ENCODE data around the gene SMG9. TPM values are rescaled to one million over a fixed set of nuclear protein-coding genes. Genes with fewer than 3 reads are reported as not detected.

SMG9 gene
- polyA plus RNA-seq, 3 donors: 1.3 to 26.1 (median 2.4) TPM

GRCh38 chr19:43691755-43692154, 63.0 kb downstream of the SMG9 start:
- peak overlapping the region in 1 of 3 experiments; percentile 11 for H3K4me3 ChIP-seq (replicated peaks in 1 of 3; ENCODE audit: low read depth in 2 of 3, low read length in 3 of 3)
- peaks cover 9 to 23% of the 10 kb centered on the region in 2 donors for H3K9me3 ChIP-seq (replicated peaks in 1 of 2; ENCODE audit: control insufficient read depth in 1 of 2, insufficient read depth in 1 of 2, low read length in 2 of 2)
- H3K79me2 ChIP-seq (ENCODE audit: insufficient read depth, low read length): no peaks in the 10 kb centered on the region
- peaks cover 73% of the 10 kb centered on the region for H3K4me1 Mint-ChIP-seq
- DNase-seq: no peak
- H3K9me3 Mint-ChIP-seq: peaks cover 0 to 35% (median 26%) of the 10 kb centered on the region in 7 donors
- peaks cover 71 to 85% of the 10 kb centered on the region in 2 donors for H3K4me1 ChIP-seq (ENCODE audit: control insufficient read depth in 1 of 2, insufficient read depth in 2 of 2, low read length in 2 of 2)
- peaks cover 0 to 3% of the 10 kb centered on the region in 2 donors for H3K36me3 Mint-ChIP-seq
- H3K27me3 Mint-ChIP-seq (ENCODE audit: low read depth in 3 of 3): peaks cover 0 to 9% (median 3%) of the 10 kb centered on the region in 3 donors
- TF ChIP-seq CTCF (IDR thresholded peaks at IDR 0.05): no peak
- H3K9ac ChIP-seq (ENCODE audit: insufficient read depth, low read length, poor library complexity, severe bottlenecking): no peak overlapping the region
- no CpG with 5 or more reads among the region's 5 CpGs for WGBS (ENCODE audit: insufficient coverage)
- peak overlapping the region; percentile 95 to 96 for H3K27ac ChIP-seq (ENCODE audit: low read depth in 1 of 2, low read length in 2 of 2)
- intact Hi-C loops (cut with micrococcal nuclease): loop anchor here (2.0 kb wide), 2 partner anchors 17 to 23 kb away; no protein-coding TSS in a partner anchor
- no peak overlapping the region for H2AFZ ChIP-seq (ENCODE audit: insufficient read depth, low read depth, low read length, poor library complexity, severe bottlenecking)
- peak overlapping the region; percentile 73 for H3K4me2 ChIP-seq (replicated peaks; ENCODE audit: extremely low read depth, low read length, poor library complexity, severe bottlenecking)
- H4K20me1 ChIP-seq (ENCODE audit: insufficient read depth, low read length): no peaks in the 10 kb centered on the region
- no peak overlapping the region for H3K4me3 Mint-ChIP-seq
- no peaks in the 10 kb centered on the region for H3K36me3 ChIP-seq (replicated peaks in 1 of 2; ENCODE audit: control insufficient read depth in 1 of 2, insufficient read depth in 2 of 2, low read length in 2 of 2)
- H3K27me3 ChIP-seq (ENCODE audit: control insufficient read depth in 2 of 2, insufficient read depth in 2 of 2, low read length in 2 of 2): no peaks in the 10 kb centered on the region
- peak overlapping the region; percentile 99 to 100 (median 99) for H3K27ac Mint-ChIP-seq

- WGBS (ENCODE audit: insufficient coverage): no CpG with 5 or more reads among the region's 3 CpGs
- intact Hi-C loops (cut with micrococcal nuclease): no loop called here
Observed at GRCh38 chr19:43690890-43691289, 63.9 kb downstream of the SMG9 start.

More at GRCh38 chr19:43690890-43691289, 63.9 kb downstream of the SMG9 start:
- TF ChIP-seq CTCF (IDR thresholded peaks at IDR 0.05): no peak
- Histone ChIP-seq H3K9ac (ENCODE audit: insufficient read depth, low read length, poor library complexity, severe bottlenecking) (no peak overlapping the region), H3K4me1 (ENCODE audit: control insufficient read depth in 1 of 2, insufficient read depth in 2 of 2, low read length in 2 of 2) (peaks cover 69 to 77% of the 10 kb centered on the region in 2 donors), H3K9me3 (replicated peaks in 1 of 2; ENCODE audit: control insufficient read depth in 1 of 2, insufficient read depth in 1 of 2, low read length in 2 of 2) (peaks cover 9 to 17% of the 10 kb centered on the region in 2 donors), H3K36me3 (replicated peaks in 1 of 2; ENCODE audit: control insufficient read depth in 1 of 2, insufficient read depth in 2 of 2, low read length in 2 of 2) (no peaks in the 10 kb centered on the region), H3K4me2 (replicated peaks; ENCODE audit: extremely low read depth, low read length, poor library complexity, severe bottlenecking) (no peak overlapping the region), H3K27me3 (ENCODE audit: control insufficient read depth in 2 of 2, insufficient read depth in 2 of 2, low read length in 2 of 2) (no peaks in the 10 kb centered on the region), H3K4me3 (replicated peaks in 1 of 3; ENCODE audit: low read depth in 2 of 3, low read length in 3 of 3) (no peak overlapping the region), H4K20me1 (ENCODE audit: insufficient read depth, low read length) (no peaks in the 10 kb centered on the region), H3K79me2 (ENCODE audit: insufficient read depth, low read length) (no peaks in the 10 kb centered on the region), H2AFZ (ENCODE audit: insufficient read depth, low read depth, low read length, poor library complexity, severe bottlenecking) (no peak overlapping the region), H3K27ac (ENCODE audit: low read depth in 1 of 2, low read length in 2 of 2) (peak overlapping the region in 1 of 2 donors; percentile 95)
- Mint-ChIP-seq H3K4me1 (peaks cover 66% of the 10 kb centered on the region), H3K27me3 (ENCODE audit: low read depth in 3 of 3) (peaks cover 0 to 12% (median 3%) of the 10 kb centered on the region in 3 donors), H3K27ac (peak overlapping the region; percentile 59 to 100 (median 70)), H3K4me3 (no peak overlapping the region), H3K36me3 (peaks cover 0 to 3% of the 10 kb centered on the region in 2 donors), H3K9me3 (peaks cover 0 to 29% (median 23%) of the 10 kb centered on the region in 7 donors)
- peak in 2 of 3 donors; percentile 55 to 60 for DNase-seq

Data from CD14-positive monocyte (primary cell).